GM10266 (cell line): Measurements from ENCODE around the gene CD209.

Experiments
- DNase-seq: peaks from one replicate; pipeline ENCODE4 v3.0.0; 2012; ENCODE audit errors: extremely low spot score
- TF ChIP-seq, protein P1 (sequence below): IDR thresholded peaks from 2 replicates; pipeline ENCODE4 v1.5.1; 2012; ENCODE audit warnings: mild to moderate bottlenecking, low read depth; ENCODE audit not compliant: control insufficient read depth, insufficient read depth; ENCODE audit errors: missing control alignments

Gene CD209

DNA sequence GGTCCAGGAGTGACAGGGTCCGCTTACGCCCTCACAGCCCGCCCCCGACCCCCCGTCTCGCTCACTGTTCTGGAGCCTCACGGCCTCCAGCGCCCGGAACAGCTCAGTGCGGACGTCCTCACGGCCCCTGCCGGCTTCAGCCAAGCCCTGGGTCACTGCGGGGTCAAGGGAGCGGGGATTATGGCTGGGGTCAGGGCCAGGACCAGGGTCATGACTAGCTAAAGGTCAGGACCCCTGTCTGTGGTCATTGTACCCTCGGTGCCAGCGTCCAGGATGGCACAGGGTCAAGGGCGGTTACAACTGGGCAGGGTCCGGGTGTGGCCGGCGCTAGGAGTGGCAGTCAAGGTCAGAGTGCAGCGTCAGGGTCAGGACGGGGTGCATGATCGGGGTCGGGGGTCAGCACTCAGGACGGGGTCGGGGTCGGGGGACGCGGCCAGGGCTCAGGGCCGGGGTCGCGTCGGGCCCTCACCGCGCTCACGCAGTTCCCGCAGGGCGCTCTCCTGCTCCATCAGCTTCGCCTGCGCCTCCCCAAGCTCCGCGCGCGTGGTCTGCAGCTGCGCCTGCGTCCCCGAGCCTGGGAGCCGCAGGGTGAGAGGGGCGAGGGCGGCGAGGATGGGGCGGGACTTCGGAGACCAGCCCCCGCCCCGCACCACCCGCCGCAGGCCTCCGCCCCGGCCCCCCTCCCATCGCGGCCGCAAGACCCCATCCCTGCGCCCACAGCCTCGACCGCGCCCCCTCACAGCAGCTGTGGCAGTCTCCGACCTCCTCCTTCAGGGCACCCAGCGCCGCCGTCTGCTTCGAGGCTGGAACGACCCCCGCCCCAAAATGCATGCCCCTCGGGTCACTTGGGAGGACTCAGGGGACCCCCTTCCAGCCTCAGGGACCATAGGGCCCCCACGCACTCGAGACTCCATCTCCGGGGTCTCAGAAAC is 16.8 kb downstream of the CD209 start:
- DNase-seq = no peak
- TF ChIP-seq, protein P1, sequence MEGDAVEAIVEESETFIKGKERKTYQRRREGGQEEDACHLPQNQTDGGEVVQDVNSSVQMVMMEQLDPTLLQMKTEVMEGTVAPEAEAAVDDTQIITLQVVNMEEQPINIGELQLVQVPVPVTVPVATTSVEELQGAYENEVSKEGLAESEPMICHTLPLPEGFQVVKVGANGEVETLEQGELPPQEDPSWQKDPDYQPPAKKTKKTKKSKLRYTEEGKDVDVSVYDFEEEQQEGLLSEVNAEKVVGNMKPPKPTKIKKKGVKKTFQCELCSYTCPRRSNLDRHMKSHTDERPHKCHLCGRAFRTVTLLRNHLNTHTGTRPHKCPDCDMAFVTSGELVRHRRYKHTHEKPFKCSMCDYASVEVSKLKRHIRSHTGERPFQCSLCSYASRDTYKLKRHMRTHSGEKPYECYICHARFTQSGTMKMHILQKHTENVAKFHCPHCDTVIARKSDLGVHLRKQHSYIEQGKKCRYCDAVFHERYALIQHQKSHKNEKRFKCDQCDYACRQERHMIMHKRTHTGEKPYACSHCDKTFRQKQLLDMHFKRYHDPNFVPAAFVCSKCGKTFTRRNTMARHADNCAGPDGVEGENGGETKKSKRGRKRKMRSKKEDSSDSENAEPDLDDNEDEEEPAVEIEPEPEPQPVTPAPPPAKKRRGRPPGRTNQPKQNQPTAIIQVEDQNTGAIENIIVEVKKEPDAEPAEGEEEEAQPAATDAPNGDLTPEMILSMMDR = no peak

DNA sequence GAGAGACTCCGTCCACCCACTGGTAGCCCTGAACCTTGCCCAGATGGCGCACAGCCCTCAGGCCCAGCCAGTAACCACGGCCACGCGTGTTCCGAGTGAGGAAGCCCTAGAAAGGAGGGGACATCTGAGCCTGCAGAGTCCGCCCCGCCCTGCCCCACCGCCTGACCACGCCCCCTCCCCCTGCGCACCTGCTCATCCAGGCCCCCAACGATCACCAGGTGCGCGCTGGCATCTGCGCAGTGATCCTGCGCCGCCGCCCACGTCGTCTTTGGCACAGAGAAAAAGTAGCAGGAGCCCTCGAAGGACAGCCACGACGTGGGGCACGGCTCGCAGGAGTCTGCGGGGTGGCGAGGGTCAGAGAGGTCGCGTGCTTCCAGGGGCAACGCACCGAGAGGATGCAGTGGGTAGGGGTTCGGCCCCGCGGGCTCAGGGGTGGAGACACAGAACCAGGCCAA is 17.5 kb downstream of the CD209 start:
- TF ChIP-seq, protein P1 = no peak
- DNase-seq = no peak

DNA sequence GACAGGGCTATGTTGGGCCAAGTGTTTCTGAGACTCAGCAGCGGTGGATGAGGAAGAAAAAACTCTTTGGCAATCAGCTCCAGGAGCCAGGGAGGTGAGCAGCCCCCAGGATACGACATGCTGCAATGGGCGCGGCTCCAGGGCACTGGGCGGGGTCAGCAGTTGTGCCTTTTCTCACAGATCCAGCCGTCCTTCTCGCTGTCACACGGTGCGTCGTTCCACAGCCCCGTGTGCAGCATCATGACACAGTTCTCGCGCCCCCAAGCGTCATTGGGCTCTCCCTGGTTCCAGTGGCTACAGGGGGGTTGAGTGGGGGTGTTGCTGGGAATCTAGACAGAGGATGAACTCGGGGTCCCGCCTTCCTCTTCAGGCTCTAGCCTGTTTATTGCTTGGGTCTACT is 18.1 kb downstream of the CD209 start:
- TF ChIP-seq, protein P1 = peak; percentile 23
- DNase-seq = peak; percentile 50

DNA sequence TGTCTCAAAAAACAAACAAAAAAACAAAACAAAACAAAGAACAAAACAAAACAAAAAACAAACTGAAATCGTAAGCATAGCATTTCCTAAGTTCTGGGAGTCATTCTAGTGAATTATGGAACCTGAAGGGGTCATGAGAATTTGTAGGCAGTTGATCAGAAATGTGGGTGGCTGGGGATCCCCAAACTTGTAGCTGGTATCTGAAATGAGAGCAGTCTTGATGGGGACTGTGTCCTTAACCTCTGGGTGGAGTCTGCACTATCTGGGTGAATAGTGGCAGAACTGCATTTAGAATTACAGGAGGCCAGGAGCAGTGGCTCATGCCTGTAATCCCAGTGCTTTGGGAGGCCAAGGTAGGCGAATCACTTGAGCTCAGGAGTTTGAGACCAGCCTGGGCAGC is 21.5 kb downstream of the CD209 start:
- peak; percentile 59 for DNase-seq
- TF ChIP-seq, protein P1 = no peak

DNA sequence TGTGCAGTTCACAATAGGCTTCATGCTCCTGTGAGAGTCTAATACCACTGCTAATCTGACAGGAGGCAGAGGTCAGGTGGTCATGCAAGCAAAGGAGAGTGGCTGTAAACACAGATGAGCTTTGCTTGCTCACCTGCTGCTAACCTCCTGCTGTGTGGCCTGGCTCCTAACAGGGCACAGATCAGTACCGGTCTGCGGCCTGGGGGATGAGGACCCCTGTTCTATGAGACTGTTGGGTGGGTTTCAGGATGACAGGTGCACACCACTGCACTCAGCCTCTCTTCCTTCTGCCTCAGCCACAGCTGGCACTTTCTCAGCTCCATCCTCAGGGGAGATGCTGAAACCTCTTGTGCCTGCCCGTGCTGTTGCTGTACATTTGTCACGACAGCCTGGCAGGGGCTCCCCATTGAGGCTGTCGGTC is 25.1 kb downstream of the CD209 start:
- DNase-seq = no peak
- TF ChIP-seq, protein P1 = no peak

DNA sequence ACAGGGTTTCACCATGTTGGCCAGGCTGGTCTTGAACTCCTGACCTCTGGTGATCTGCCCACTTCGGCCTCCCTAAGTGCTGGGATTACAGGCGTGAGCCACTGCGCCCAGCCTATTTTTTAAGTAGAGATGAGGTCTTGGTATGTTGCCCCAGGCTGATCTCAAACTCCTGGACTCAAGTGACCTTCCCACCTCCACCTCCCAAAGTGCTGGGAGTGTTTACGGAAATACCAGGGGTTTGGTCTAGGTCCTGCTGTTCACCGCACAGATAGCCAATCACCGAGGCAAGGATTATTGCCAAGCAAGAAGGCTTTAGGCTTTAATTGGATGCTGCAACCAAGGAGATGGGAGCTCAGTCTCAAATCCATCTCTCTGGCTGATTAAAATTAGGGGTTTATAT is 27.0 kb downstream of the CD209 start:
- DNase-seq = no peak
- TF ChIP-seq, protein P1 = no peak

DNA sequence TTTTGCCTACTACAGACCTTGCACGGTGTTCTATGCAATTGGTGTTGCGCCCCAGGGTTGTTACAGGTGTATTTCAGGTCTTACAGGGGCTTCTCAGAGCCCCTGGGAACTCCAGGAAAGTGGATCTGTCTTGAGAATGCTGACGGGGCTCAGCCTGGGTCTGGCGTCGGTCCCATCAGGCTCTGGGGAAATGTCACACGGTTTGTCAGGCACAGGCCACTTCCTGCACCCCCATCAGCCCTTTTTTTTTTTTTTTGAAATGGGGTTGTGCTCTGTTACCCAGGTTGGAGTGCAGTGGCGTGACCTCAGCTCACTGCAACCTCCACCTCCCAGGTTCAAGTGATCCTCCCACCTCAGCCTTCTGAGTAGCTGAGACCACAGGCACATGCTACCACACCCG is 28.7 kb downstream of the CD209 start:
- TF ChIP-seq, protein P1 = no peak
- DNase-seq = no peak
